AG10803 (cell line): ENCODE data around the gene CACUL1.
A peak's percentile ranks its signal among the peaks of the same experiment; 100 is the strongest.

Source experiments
- DNase-seq: peaks from one replicate; pipeline ENCODE4 v3.0.0; 2010; ENCODE audit warnings: low read depth
- H3K4me3 ChIP-seq: 2 replicates; pipeline ENCODE4 v1.5.1; 2011; ENCODE audit warnings: mild to moderate bottlenecking, low read length, control low read depth
- TF ChIP-seq, protein P1 (sequence below): conservative IDR thresholded peaks from 2 replicates; pipeline ENCODE4 v1.5.1; 2011; ENCODE audit warnings: mild to moderate bottlenecking, low read length, control low read depth, inconsistent platforms

The CACUL1 gene

GRCh38 chr10:118742782-118743181, 12.0 kb downstream of the CACUL1 start:
- no peak overlapping the region for H3K4me3 ChIP-seq
- DNase-seq: peak; percentile 77
- TF ChIP-seq, protein P1, sequence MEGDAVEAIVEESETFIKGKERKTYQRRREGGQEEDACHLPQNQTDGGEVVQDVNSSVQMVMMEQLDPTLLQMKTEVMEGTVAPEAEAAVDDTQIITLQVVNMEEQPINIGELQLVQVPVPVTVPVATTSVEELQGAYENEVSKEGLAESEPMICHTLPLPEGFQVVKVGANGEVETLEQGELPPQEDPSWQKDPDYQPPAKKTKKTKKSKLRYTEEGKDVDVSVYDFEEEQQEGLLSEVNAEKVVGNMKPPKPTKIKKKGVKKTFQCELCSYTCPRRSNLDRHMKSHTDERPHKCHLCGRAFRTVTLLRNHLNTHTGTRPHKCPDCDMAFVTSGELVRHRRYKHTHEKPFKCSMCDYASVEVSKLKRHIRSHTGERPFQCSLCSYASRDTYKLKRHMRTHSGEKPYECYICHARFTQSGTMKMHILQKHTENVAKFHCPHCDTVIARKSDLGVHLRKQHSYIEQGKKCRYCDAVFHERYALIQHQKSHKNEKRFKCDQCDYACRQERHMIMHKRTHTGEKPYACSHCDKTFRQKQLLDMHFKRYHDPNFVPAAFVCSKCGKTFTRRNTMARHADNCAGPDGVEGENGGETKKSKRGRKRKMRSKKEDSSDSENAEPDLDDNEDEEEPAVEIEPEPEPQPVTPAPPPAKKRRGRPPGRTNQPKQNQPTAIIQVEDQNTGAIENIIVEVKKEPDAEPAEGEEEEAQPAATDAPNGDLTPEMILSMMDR: no peak

DNA sequence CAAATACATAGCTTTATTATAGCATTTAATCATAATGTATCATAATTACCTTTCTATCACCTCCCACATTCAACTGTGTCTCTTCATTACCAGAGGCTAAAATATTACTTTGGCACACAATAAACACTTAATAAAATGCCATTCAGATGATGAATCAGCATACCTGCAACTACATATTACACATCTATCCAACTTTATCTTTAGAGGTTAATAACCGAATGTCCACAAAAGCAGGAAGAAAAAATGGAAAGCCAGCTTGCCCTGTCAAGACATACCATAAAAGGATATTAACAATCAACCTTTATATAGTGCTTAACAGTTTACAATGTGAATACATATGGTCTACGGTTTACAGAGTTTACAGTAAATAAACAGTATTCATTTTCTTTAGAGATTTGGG, 12.7 kb downstream of the CACUL1 start:
- DNase-seq: no peak
- TF ChIP-seq, protein P1: no peak
- H3K4me3 ChIP-seq: no peak overlapping the region

DNA sequence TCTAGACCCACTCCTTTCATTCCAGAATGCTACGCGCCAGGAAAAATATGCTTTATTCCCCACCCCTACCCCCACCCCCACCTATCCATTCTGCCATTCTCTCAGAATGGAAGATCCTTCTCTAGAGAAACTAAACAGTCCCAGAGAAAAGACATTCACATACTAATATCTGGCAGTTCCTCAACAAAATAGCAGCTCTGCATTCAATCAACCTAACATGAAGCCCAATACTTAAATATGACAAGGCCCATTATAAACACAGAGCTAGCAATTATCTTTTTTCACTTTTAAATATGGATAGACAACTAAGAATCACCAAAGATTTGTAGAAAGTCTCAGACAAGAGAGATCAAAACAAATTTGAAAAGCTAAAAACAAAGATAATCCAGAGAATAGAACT, 16.4 kb downstream of the CACUL1 start:
- no peak overlapping the region for H3K4me3 ChIP-seq
- no peak for DNase-seq
- TF ChIP-seq, protein P1: no peak

- H3K4me3 ChIP-seq: no peak overlapping the region
- DNase-seq: no peak
- TF ChIP-seq, protein P1: no peak
These were observed 17.0 kb downstream of the CACUL1 start for GRCh38 chr10:118737603-118738302.

DNA sequence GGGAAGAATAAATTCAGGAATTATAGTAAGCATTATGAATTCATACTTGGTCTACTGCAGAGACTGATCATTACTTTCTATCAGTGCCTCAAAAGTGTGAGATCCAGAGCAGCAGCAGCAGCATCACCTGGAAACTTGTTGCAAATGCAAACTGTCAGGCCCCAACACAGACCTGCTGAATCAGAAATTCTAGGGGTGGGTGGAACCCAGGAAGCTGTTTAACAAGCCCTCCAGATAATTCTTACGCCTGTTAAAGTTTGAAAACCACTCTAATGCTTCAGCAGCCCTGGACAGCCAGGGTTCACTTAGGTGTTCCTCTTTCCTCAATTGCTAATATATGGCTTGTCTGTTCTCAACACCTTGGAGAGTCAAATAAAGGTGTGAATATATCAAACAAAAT, 19.5 kb downstream of the CACUL1 start:
- no peak overlapping the region for H3K4me3 ChIP-seq
- no peak for DNase-seq
- TF ChIP-seq, protein P1: no peak

DNA sequence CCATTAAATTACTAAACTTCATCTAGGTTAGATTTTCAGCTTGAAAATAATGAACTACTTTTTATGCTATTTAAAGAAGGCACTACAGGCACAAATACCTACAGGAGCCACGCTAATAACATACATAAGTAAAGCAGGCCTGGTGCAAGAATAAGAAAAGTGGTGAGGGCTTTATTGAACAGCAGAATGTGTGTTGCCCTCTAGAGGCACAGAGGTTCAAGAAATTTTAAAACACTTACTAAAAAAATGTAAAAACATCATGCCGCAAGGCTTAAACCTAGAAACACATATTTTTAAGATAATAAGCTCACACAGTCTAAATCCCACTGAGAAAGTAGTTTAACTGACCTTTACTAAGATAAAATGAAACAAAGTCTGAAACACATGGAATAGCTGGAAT, 20.3 kb downstream of the CACUL1 start:
- TF ChIP-seq, protein P1: peak; percentile 38
- DNase-seq: peak; percentile 5
- H3K4me3 ChIP-seq: no peak overlapping the region

GRCh38 chr10:118732245-118733165, 22.3 kb downstream of the CACUL1 start:
- TF ChIP-seq, protein P1: no peak
- DNase-seq: no peak
- H3K4me3 ChIP-seq: no peak overlapping the region
